Hepatocyte (in vitro differentiated cells): Measurements from ENCODE around the gene FAR2.

Experiments
- EZH2 ChIP-seq: fragments of 200-600 bp; sonication (generic); IDR thresholded peaks from 2 replicates; pipeline ENCODE4 v1.6.1; 2016; ENCODE audit warnings: antibody characterized with exemption, mild to moderate bottlenecking, borderline replicate concordance
- EZH2phosphoT487 ChIP-seq: fragments of 200-600 bp; sonication (generic); IDR thresholded peaks from one replicate; pipeline ENCODE4 v1.6.1; 2018; ENCODE audit warnings: antibody characterized with exemption, mild to moderate bottlenecking, low read depth, moderate library complexity; ENCODE audit not compliant: unreplicated experiment, severe bottlenecking
- TF ChIP-seq, protein P1 (sequence below): fragments of 200-600 bp; sonication (generic); IDR thresholded peaks from 2 replicates; pipeline ENCODE4 v1.5.1; 2016; ENCODE audit warnings: antibody characterized with exemption, mild to moderate bottlenecking; ENCODE audit not compliant: poor library complexity

DNA sequence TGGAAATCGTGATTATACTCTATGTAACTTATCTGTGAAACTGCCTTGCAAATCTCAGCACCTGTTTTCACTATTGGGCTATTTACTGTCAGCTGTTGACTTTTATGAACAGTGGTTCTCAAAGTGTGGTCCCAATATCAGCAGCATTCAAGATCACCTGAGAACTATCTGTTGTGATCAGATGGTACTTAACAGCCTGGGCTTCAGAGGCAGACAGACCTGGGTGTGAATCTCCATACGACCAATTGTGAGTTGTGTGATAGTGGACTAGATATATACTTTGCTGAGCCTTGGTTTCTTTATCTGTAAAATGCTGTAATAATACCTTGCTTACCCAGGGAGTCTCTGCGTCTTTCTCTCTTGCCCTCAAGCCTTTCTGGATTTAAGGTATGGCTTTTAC lies 126.8 kb downstream of the FAR2 start:
- TF ChIP-seq, protein P1, sequence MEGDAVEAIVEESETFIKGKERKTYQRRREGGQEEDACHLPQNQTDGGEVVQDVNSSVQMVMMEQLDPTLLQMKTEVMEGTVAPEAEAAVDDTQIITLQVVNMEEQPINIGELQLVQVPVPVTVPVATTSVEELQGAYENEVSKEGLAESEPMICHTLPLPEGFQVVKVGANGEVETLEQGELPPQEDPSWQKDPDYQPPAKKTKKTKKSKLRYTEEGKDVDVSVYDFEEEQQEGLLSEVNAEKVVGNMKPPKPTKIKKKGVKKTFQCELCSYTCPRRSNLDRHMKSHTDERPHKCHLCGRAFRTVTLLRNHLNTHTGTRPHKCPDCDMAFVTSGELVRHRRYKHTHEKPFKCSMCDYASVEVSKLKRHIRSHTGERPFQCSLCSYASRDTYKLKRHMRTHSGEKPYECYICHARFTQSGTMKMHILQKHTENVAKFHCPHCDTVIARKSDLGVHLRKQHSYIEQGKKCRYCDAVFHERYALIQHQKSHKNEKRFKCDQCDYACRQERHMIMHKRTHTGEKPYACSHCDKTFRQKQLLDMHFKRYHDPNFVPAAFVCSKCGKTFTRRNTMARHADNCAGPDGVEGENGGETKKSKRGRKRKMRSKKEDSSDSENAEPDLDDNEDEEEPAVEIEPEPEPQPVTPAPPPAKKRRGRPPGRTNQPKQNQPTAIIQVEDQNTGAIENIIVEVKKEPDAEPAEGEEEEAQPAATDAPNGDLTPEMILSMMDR = no peak
- TF ChIP-seq EZH2 = no peak
- no peak for TF ChIP-seq EZH2phosphoT487
